ENCODE measurements around the gene APP.

- TF ChIP-seq EZH2phosphoT487 (IDR thresholded peaks at IDR 0.05; ENCODE audit: low read depth), result no peak
- no peak for TF ChIP-seq CTCF (IDR thresholded peaks at IDR 0.05; ENCODE audit: low read depth, low read length)
Observed at GRCh38 chr21:25837533-25838265, 332.9 kb downstream of the APP start.

All from OCI-LY3 (cell line).